ENCODE measurements around the gene UBQLN4.

DNA sequence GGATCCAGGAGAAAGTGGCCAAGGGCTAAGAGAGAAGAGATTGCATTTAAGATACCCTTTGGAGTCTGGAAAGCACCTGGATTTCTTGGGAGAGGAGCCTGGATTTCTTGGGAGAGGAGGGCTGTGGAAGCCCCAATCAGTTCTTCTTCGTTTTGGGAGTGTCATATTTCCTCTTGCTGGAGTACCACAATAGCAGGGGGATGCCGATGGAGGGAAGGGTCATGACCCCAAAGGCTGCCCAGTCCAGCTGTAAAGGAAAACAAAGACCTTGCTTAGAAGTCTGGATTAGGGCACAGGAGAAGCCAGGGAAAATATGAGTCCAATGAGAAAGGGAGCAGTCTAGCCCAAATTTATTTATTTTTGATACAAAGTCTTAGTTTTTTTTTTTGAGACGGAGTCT, 44.2 kb downstream of the UBQLN4 start:
- TF ChIP-seq RAD21 (IDR thresholded peaks at IDR 0.05; ENCODE audit: low read length) (no peak), NFE2L2 (IDR thresholded peaks at IDR 0.05; ENCODE audit: low read depth, low read length) (no peak), POLR2A (IDR thresholded peaks at IDR 0.05; ENCODE audit: low read depth, low read length) (no peak), BHLHE40 (IDR thresholded peaks at IDR 0.05; ENCODE audit: low read depth, low read length) (no peak), CEBPB (IDR thresholded peaks at IDR 0.05; ENCODE audit: low read depth, low read length) (no peak), MAFK (IDR thresholded peaks at IDR 0.05; ENCODE audit: low read depth, low read length) (no peak), FOS (IDR thresholded peaks at IDR 0.05; ENCODE audit: low read depth, low read length) (no peak), RFX5 (IDR thresholded peaks at IDR 0.05; ENCODE audit: low read depth, low read length) (no peak)
- TF ChIP-seq, protein P1, sequence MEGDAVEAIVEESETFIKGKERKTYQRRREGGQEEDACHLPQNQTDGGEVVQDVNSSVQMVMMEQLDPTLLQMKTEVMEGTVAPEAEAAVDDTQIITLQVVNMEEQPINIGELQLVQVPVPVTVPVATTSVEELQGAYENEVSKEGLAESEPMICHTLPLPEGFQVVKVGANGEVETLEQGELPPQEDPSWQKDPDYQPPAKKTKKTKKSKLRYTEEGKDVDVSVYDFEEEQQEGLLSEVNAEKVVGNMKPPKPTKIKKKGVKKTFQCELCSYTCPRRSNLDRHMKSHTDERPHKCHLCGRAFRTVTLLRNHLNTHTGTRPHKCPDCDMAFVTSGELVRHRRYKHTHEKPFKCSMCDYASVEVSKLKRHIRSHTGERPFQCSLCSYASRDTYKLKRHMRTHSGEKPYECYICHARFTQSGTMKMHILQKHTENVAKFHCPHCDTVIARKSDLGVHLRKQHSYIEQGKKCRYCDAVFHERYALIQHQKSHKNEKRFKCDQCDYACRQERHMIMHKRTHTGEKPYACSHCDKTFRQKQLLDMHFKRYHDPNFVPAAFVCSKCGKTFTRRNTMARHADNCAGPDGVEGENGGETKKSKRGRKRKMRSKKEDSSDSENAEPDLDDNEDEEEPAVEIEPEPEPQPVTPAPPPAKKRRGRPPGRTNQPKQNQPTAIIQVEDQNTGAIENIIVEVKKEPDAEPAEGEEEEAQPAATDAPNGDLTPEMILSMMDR (conservative IDR thresholded peaks at IDR 0.05; ENCODE audit: low read depth, low read length) = no peak
